GM19240 (cell line): ENCODE results near the gene MSI2.
"Not testable (repeated sequence)": the region's sequence is repeated elsewhere in the genome, so short reads cannot be mapped to it uniquely, and the experiment has no call there.

Experiments used
- DNase-seq: peaks from one replicate; pipeline ENCODE4 v3.0.0; 2011; ENCODE audit warnings: low spot score; ENCODE audit not compliant: insufficient read length

MSI2 gene

GRCh38 chr17:57289130-57289529 is 32.8 kb downstream of the MSI2 start:
- DNase-seq: no peak

DNA sequence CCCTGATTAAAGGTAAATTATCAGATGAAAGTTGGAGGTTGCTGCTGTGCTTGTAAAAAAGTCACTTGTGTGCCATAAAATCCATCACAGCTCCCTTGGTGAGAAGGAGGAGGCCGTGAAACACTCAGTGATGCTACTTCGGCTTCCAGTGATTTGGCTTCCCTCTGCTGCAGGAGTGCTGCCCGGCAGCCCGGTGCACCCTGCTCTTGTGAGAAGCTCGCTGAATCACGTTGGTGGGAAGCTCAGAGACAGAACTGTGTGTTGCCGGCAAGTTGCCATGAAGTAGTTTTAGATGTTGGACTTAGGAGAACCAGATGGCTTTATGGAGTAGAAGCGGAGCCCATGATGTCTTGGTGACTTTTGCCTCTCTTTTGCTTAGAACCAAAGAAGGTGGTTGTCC is 33.3 kb downstream of the MSI2 start:
- DNase-seq: no peak

GRCh38 chr17:57290981-57291380 is 34.7 kb downstream of the MSI2 start:
- DNase-seq: no peak

- no peak for DNase-seq
Observed at GRCh38 chr17:57292091-57292490, 35.8 kb downstream of the MSI2 start.

- DNase-seq: no peak
Observed at GRCh38 chr17:57293077-57293476, 36.8 kb downstream of the MSI2 start.

DNA sequence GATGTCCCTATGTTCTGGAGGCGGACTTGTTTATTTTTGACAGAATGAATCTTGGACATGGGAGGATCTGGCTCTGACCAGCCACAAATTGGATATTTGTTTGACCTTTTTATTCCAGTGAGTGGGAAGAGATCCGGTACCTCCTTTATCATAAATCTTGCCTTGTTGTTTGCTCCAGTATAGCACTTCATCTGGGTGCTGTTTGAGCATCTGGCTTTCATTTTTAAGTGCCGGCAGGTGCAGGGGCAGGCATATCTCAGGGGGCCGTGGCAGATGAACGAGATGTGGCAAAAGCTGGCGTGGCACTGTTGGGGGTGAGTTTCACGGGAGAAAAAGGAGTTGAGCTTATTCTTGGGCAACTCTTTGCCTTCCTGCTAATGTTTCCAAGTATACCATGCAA is 37.8 kb downstream of the MSI2 start:
- DNase-seq: no peak

DNA sequence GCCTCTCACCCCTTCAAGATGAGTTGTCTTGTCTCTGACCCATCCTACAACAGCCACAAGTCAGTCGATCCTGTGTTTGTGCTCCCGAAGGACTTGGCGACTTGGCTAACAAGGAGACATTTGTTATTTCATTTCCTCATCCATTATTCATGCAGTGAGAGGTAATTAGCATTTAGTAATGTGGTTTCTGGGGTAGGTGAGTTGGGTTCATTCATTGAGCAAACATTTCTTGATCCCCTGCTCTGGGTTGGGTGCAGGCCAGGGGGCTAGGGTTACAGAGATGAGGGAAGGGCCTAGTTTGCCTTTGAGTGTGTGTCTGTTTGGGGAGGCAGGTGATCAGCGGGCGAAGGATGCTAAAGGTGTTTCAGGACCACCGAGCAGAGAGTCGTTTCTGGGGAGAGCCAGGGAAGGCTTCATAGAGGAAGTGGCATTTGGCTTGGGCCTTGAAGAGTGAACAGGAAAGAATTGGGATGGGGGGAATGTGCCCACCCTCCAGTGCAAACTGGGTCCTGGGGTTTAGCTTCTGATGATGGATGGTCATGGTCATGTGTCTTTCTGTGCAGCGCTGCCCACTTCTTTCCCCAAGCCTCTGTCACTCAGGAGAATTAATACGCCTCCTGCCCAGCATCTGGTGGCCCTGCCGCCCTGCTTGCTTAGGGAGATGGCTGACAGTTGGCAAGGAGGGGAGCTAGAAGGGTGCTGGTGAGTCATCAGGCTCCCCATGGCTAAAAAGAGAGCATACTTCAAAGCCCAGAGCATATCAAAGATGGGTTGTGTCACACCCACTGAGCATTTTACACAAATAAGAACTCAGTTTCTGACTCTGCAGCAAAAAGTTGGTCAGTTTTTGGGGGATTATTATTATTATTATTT is 38.5 kb downstream of the MSI2 start:
- no peak for DNase-seq

DNA sequence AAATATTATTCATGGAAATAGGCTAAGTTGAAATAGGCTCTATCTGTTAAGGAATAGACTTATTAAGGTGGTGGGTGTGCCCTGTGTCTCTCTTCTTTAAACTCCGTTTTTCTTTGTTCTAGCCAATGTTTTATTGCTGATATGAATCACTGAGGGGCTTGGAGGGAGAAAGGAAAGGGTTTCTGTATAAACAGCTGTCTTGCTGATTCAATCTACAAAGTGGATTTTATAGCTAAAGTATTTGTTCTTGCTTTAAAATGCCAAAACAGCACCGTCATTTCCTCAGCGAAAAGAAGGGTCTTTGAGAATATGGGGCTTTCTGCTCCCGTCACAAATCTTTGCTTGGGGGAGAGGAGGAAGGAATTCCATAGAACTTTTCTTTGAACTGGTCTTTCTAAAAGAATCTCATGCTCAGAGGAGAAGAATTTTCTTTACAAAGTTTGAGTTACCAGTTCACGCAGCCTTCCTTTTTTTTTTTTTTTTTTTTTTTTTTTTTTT is 39.3 kb downstream of the MSI2 start:
- no peak for DNase-seq

DNA sequence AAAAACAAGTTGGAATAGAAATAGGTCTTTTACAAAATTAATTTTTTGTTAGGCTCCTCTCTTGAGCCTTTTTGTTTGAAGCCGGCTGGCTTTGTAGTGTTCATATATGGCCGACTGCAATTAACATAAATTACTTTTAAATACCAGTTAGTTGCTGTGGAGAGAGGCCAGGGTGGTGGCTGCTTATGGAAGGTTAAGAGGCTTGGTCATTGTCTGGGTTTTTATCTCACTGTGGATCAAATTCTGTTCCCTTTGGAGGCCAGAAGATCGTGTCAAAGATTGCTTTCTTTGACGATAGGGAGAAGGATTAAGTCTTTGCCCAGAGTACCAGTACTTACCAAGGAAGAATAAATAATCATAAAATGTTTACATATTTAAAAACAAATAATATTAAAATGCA is 39.9 kb downstream of the MSI2 start:
- DNase-seq: no peak

DNA sequence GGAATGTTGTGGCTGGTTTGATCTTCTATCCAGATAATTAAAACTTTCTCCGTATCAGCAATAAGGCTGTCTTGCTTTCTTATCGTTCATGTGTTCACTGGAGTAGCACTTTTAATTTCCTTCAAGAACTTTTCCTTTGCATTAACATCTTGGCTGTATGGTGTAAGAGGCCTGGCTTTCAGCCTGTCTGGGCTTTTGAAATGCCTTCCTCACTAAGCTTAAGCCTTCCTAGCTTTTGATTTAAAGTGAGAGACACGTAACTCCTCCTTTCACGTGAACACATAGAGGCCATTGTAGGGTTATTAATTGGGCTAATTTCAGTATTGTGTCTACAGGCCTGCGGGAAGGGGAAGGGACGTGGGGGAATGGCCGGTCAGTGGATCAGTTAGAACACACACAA is 42.9 kb downstream of the MSI2 start:
- DNase-seq: no peak

- not testable (repeated sequence) for DNase-seq
Observed at GRCh38 chr17:57300592-57300991, 44.3 kb downstream of the MSI2 start.

- no peak for DNase-seq
Observed at GRCh38 chr17:57302690-57303465, 46.6 kb downstream of the MSI2 start.

DNA sequence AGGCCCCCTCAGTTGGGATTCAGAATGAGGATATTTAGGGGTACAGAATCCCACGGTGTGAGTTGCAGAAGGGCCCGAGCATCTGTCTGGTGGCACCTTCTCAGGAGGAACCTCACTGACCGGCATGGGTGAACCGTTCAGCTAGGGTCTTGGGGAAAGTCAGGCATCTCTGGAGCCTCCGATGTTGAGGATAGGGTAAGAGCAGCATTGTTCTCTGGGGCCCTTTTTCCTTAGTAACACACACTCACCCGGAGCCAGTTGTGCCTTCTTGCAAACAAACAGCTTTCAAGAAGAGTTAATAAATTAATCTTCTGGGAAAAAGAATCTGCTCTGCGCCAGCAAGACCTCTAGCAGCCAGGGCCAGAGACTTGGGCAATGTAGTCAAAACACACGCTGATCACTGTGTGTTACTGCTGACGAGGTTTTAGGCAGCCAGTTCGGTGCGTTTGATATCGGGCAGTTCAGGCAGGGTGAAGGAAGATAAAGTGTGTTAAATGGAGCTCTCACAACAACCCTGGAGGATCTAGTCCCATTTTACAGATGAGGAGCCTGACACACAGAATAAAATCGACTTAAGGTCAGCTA is 48.9 kb downstream of the MSI2 start:
- DNase-seq: no peak

DNA sequence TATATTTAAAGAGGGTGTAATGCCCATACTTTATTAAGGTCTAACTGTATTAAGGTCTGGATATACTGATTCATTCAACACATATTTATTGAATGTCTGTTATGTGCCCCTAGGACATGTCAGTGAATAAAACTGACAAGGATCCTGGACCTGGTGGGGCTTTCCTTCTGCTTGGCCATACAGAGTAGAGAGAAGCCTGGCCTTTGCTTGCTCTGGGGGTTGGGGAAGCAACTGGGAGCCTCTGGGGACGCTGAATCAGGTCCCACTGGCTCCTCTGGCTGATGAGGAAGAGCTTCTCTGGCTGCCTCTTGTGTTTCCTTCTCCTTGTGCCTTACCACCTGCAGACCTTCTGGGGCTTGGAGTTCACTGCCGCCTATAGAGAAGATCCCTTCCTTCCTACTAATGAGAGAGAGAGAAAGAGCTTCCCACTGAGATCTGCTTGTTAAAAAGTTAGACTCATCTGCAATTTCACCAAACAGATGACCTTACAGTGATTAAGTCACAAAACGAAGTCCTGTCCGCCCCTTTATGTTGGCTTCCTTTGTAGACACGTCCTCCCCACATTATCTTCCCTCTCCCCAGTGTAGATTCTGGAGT is 49.7 kb downstream of the MSI2 start:
- DNase-seq: no peak

GRCh38 chr17:57308543-57309186 is 52.3 kb downstream of the MSI2 start:
- no peak for DNase-seq

DNA sequence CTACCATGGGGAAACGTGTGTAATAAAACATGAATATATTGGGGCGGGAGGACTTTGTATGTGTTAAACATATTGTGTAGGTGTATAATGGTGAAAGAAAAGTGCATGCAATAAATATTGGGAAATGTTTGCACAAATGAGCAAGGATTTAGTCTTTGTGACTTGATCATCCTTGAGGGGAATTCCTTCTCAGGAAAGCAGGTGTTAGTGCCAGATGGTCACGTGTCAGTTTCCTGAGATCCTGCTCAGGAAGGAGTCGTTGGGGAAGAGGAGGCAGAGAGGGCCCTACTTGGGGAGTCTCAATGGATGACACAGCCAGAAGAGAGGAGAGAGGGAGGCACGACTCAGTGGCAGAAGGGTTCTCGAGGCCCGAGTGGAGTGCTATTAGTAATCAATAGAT is 53.2 kb downstream of the MSI2 start:
- DNase-seq: no peak

- DNase-seq: no peak
Observed at GRCh38 chr17:57311281-57312216, 55.2 kb downstream of the MSI2 start.

GRCh38 chr17:57312242-57312641 is 55.9 kb downstream of the MSI2 start:
- DNase-seq: no peak

- no peak for DNase-seq
Observed at GRCh38 chr17:57313097-57313835, 56.9 kb downstream of the MSI2 start.
